Aorta (tissue), 5 donors: Measurements from ENCODE around the gene TMEM170B. TPM values are rescaled to one million over a fixed set of nuclear protein-coding genes. Genes with fewer than 3 reads are reported as not detected.

Experiments
- ATAC-seq: fragments of 200-7000 bp; cut with Tn5 transposase; one replicate; pipeline ENCODE4 v1.9.1; 2022; ENCODE audit warnings: moderate library complexity; ENCODE audit not compliant: low FRiP score
- DNase-seq, 2 donors: peaks; one replicate each; pipeline ENCODE4 v3.0.0-alpha.2; 2020
- H3K27ac ChIP-seq, 2 donors: one replicate each; pipeline ENCODE4 v1.5.1; 2013; ENCODE audit warnings: low read length in 2 of 2, mild to moderate bottlenecking in 2 of 2, moderate library complexity in 2 of 2, control low read depth in 1 of 2, inconsistent platforms in 1 of 2, low read depth in 1 of 2
- H3K27me3 ChIP-seq, 2 donors: one replicate each; pipeline ENCODE4 v1.6.1; 2013; ENCODE audit warnings: control low read depth in 1 of 2, low read length in 1 of 2, mild to moderate bottlenecking in 1 of 2, moderate library complexity in 1 of 2; ENCODE audit not compliant: insufficient read depth in 2 of 2, control insufficient read depth in 1 of 2
- H3K36me3 ChIP-seq, 2 donors: one replicate each; pipeline ENCODE4 v1.6.1; 2013; ENCODE audit warnings: control low read depth in 1 of 2, low read length in 1 of 2, mild to moderate bottlenecking in 1 of 2; ENCODE audit not compliant: insufficient read depth in 2 of 2, control insufficient read depth in 1 of 2
- H3K4me1 ChIP-seq, 2 donors: one replicate each; pipeline ENCODE4 v1.6.1; 2013; ENCODE audit warnings: low read length in 2 of 2, control low read depth in 1 of 2, mild to moderate bottlenecking in 1 of 2, moderate library complexity in 1 of 2; ENCODE audit not compliant: insufficient read depth in 2 of 2, control insufficient read depth in 1 of 2
- H3K4me3 ChIP-seq, 2 donors: one replicate each; pipeline ENCODE4 v1.5.1; 2013; ENCODE audit warnings: low read length in 2 of 2, control low read depth in 1 of 2, mild to moderate bottlenecking in 1 of 2
- H3K9me3 ChIP-seq: one replicate; pipeline ENCODE4 v1.6.1; 2013; ENCODE audit warnings: mild to moderate bottlenecking, low read length; ENCODE audit not compliant: control insufficient read depth
- WGBS, 2 donors: extraction: QIAGEN DNeasy Blood & Tissue Kit; methylation state at CpG; one replicate each; pipeline ENCODE4 v1.1.7; 2013; 5-methylcytosine and 5-hydroxymethylcytosine counted together
- intact Hi-C, 2 donors: fragments of 100-400 bp; cut with DNase I; formaldehyde crosslinking; loops; one replicate each; pipeline versions ENCODE4 v1.14.2 to v1.15.0; 2022
- long read RNA-seq, 2 donors: library from polyadenylated mRNA; unstranded; transcript quantifications; one replicate each; pipeline ENCODE4 v2.0.0, GENCODE V29; 2020 to 2021
- polyA plus RNA-seq, 2 donors: library from polyadenylated mRNA; stranded (reverse); fragments of 200-250 nt; gene quantifications; one replicate each; pipeline ENCODE4 v1.2.3, GENCODE V29; 2013
- total RNA-seq, 2 donors: library from RNA; stranded (reverse); fragmentation: NEBNext Ultra II Directional; extraction: Animal tissue kit (Norgen Biotek cat#: 25700); gene quantifications; one replicate each; pipeline ENCODE4 v1.2.1, GENCODE V29; 2021
- donor health status: healthy with polysubstance abuse.
- donor health status: Bipolar disorder and iron deficiency.
- donor health status: DM: no; HTN: no; CAD: no.
- donor health status: DM: no; HTN: no; CAD: no.
- donor health status: DM: yes; HTN: yes; CAD: no.

Gene TMEM170B, protein sequence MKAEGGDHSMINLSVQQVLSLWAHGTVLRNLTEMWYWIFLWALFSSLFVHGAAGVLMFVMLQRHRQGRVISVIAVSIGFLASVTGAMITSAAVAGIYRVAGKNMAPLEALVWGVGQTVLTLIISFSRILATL
- total RNA-seq (1 to 10 TPM; 6.2 to 7.3 TPM), polyA plus RNA-seq (1 to 10 TPM; 1.5 to 2.0 TPM)
- long read RNA-seq, donor 1, result 0 reads
- long read RNA-seq, donor 2, full-length matches to known transcripts, result 3 of 6 reads
- long read RNA-seq, donor 2, partial matches to known transcripts, result 0 of 6 reads
- long read RNA-seq, donor 2, other reads (novel, unspliced or antisense), result 3 of 6 reads

DNA sequence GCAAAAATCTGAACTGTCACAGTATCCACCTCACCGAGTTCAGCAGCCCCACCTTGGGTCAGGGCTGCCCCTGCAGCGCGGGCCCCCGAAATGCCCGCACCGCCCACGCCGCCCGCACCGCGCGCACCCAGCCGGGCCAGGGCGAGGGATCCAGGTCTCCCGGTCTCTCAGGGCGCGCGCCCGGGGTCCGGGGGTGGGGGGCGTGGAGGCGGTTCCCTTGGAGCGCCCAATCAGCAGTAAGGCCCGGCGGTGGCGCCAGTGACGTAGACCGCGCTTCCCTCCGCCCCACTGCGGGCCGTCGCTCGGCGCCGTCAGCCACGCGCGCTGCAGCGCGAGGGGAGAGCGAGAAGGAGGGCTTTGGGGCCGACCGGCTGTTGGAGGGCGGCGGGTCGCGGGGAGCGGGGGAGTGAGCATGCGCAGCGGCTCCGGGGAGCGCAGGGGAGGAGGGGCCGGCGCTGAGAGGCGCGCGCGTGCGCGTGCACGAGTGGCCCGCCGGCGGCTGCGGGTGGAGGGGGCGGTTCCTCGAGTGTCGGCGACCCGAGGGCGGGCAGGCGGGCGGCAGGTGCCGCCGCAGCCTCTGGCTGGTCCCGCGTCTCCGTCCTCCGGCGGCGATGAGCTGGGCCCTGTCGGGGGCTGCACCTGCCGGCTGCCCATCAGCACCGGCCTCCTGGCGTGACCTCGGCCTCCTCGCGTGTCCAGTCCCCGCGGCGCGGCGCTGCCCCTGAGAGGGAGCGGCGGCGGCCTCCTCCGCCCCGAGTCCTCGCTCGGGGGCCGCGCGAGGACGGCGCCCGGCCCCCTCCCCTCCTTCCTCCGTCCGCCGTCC, at the start of gene TMEM170B:
Gene TMEM170B, plus strand, starts transcription at position 521 of the 823 bp plus-strand sequence. CDS start 529 bp downstream, outside the sequence.
- Histone ChIP-seq H3K9me3 (no peaks in the 10 kb centered on the region), H3K27me3 (no peaks in the 10 kb centered on the region), H3K36me3 (no peaks in the 10 kb centered on the region), H3K4me1 (no peaks in the 10 kb centered on the region), H3K4me3 (peak within 1 kb of the TSS; percentile 72 to 81), H3K27ac (peak within 1 kb of the TSS in 1 of 2 donors; percentile 62)
- 0 to 1% methylated on average over 76 to 110 of the region's 110 CpGs for WGBS, 2 donors
- intact Hi-C loops, result no loop called here
- DNase-seq (peak; percentile 97 to 99), ATAC-seq (peak; percentile 98)

DNA sequence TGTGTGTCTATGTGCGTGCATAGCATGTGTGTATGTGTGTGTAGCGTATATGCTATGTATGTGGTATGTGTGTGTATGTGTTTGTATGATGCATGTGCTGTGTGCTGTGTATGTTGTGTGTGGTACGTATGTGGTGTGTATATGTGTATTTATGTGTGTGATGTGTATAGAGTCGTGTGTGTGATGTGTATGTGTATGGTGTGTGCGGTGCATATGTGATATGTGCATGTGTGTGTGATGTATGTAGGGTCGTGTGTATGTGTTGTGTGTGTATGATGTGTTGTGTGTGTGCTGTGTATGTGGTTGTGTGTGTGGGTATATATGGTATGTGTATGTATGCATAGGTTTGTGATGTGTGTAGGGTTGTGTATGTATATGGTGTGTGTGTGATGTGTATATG, 46.6 kb upstream of the TMEM170B start:
- Histone ChIP-seq H3K4me1 (no peaks in the 10 kb centered on the region), H3K27ac (no peak overlapping the region), H3K4me3 (no peak overlapping the region), H3K9me3 (no peaks in the 10 kb centered on the region), H3K36me3 (no peaks in the 10 kb centered on the region), H3K27me3 (no peaks in the 10 kb centered on the region)
- DNase-seq, result no peak
- no peak for ATAC-seq
- WGBS, 2 donors, result 64 to 95% methylated on average over 6 of the region's 6 CpGs
- intact Hi-C loops, result loop anchor here in 1 of 2 donors (5.0 kb wide), 1 partner anchor 54 kb away; no protein-coding TSS in a partner anchor

DNA sequence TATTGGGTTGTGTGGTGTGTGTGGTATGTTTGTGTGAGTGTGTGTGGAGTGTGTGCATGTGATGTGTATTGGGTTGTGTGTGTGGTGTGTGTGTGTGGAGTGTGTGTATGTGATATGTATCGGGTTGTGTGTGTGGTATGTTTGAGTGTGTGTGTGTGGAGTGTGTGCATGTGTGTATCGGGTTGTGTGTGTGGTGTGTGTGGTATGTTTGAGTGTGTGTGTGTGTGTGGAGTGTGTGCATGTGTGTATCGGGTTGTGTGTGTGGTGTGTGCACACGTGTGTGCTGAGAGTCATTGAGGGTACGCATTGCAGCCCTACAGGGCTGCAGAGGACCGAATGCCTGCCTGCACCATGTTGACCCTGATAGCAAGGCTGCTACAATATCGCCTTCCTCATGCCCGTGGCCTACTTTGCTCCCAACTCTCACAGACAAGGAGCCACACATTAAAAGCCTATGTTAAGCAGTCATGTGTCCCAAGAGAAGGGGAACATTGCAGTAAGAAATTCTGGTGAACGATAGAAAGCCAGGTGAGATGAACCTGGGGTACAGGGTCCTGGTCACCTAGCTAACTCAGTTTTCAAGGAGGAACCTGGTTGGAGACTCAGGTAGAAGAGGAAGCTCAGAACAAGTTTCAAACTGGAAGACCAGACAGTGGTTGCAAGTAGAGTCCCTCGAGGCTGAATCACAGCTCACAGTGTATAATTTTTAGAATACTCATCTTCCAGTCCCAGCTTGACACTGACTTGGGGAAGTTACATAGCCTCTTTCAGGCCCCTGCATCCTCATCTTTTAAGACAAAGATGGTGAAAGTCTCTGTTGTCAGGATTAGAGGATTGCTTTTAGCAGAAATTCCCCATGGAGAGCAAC, 45.7 kb upstream of the TMEM170B start:
- Histone ChIP-seq H3K4me3 (no peak overlapping the region), H3K27ac (no peak overlapping the region), H3K27me3 (no peaks in the 10 kb centered on the region), H3K36me3 (no peaks in the 10 kb centered on the region), H3K4me1 (no peaks in the 10 kb centered on the region), H3K9me3 (no peaks in the 10 kb centered on the region)
- no peak for ATAC-seq
- WGBS, 2 donors, result 91 to 92% methylated on average over 10 of the region's 10 CpGs
- intact Hi-C loops, result loop anchor here in 1 of 2 donors (5.0 kb wide), 1 partner anchor 55 kb away; no protein-coding TSS in a partner anchor
- DNase-seq, result no peak

DNA sequence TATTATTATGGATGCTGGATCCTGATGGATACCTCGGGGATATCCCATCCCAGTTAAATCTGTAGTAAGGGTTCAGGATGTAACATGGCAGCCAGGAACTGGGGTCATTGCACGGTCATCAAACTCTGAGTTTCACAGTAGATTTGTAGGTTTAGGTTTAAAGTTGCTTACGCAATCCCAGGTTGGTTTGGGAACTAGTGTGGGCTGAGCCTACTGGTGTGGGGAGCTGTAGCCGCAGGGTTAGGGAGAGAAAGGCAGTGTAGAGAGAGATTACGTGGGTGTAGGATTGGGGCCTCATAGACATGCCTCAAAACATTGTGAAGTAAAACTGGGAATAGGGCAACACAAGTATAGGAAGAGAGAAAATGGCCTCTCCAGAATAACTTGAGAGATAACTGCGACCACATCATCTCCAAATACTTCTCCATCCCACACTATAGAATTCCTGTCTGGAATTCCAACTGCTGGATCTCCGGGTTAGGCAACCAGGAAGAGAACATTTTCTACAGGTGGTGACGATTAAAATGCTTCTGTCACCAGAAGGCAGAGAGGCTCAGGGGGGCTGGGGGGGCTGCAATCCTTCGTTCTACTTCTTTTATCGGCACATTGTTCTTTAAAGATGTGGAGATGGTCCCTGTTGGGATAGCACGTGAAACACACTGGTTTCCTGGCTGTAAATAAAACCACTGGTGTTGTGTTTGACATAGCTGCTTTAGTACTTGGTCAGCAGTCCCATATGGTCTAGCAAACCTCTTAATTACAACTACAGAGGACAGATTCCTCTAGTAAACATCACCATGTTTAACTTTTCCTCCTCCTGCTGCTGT, 44.9 kb upstream of the TMEM170B start:
- Histone ChIP-seq H3K4me3 (no peak overlapping the region), H3K27me3 (no peaks in the 10 kb centered on the region), H3K4me1 (no peaks in the 10 kb centered on the region), H3K27ac (no peak overlapping the region), H3K9me3 (no peaks in the 10 kb centered on the region), H3K36me3 (no peaks in the 10 kb centered on the region)
- WGBS, 2 donors, result 94 to 95% methylated on average over 11 of the region's 11 CpGs
- intact Hi-C loops, result loop anchor here in 1 of 2 donors (5.0 kb wide), 1 partner anchor 55 kb away; no protein-coding TSS in a partner anchor
- ATAC-seq (no peak), DNase-seq (no peak)

DNA sequence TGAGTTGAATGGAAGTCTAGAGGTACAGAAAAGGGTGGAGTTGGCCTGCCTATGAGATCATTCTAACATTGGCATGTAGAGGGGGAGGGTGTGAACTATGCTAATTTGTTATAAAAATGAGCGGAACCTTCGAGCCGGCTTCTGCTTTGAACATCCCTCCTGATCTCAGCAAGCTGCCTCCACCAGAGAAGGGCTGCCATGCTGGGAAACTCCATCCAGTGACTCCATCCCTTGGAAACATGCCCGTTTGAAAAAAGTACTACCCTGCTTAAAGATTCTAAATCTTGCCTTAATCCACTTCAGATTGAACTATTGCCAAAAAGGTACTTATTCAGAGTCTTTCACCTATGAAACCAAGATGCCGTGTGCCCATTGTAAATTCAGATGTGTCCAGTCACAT, 43.6 kb upstream of the TMEM170B start:
- Histone ChIP-seq H3K9me3 (no peaks in the 10 kb centered on the region), H3K36me3 (no peaks in the 10 kb centered on the region), H3K4me1 (peaks cover 0 to 2% of the 10 kb centered on the region in 2 donors), H3K27ac (no peak overlapping the region), H3K27me3 (no peaks in the 10 kb centered on the region), H3K4me3 (no peak overlapping the region)
- DNase-seq, result no peak
- 75 to 93% methylated on average over 5 of the region's 5 CpGs for WGBS, 2 donors
- intact Hi-C loops, result loop anchor here in 1 of 2 donors (5.0 kb wide), 1 partner anchor 57 kb away; no protein-coding TSS in a partner anchor
- ATAC-seq, result no peak

DNA sequence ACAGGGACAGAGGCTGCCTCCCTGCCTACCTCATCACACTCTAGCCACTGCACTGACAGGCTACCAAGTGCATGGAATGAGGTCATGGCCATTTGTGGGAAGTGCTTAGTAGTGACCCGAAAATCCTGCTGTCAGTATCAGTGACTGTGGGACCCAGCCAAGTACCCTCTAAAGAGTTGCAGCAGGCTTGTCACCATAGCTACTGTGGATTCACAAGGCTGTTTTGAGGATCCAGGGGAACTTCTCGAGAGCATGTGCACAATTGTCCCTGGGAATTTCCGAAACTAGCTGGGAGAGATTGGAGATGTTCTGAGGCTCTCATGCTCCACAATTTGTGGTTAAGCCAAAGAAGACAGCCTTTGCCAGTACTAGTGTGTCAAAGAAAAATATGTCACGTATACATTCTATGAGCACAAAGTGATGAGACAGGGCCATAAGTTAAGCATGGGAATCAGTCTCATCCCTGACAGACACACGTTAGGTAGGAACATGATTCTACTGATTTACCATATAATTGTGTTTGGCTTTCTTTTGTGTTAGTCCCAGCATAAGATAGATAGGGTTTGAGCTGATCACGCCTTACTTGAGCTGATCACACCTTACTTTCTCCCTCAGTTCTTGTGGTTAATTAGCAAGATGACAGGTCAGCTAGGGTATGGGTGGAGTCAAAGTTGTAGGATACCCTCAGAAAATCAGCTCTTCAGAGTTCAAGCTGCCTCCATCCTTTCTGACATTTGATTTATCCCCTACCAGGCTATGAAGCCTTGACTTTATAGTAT, 42.6 kb upstream of the TMEM170B start:
- intact Hi-C loops, result loop anchor here (5.0 kb wide), 3 partner anchors 58 to 323 kb away; no protein-coding TSS in a partner anchor
- no peak overlapping the region for H3K4me3 ChIP-seq

DNA sequence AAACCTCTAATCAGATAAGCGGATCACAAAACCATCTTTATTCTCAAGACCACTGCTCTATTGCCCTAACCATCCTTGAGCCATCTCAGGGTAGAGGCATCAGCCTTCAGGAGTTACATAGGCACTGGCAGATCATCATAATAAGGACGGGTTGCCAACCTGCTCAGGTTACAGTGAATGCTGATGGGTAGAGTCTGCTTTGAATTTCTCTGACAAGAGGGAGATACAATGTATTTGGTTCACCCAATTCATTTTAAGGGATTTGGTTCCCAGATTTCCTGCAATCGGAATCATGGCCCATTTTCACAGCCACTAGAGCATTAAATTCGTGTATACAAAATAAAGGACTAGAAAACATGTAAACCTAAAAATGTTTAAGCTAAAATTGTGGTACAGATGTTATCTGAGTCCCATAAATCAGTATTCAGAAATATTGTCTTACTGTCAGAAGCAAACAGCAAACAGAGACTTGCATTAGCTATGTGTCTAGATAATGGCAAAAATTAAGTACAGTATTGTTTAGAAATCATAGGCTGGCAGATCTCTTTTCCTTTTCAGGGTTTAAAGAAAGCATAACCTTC, 41.9 kb upstream of the TMEM170B start:
- Histone ChIP-seq H3K4me3 (no peak overlapping the region), H3K27ac (no peak overlapping the region)

More for the DNA sequence above, 42.6 kb upstream of the TMEM170B start:
- Histone ChIP-seq H3K4me1 (peaks cover 0 to 2% of the 10 kb centered on the region in 2 donors), H3K9me3 (no peaks in the 10 kb centered on the region), H3K27ac (no peak overlapping the region), H3K27me3 (no peaks in the 10 kb centered on the region), H3K36me3 (no peaks in the 10 kb centered on the region)
- ATAC-seq (no peak), DNase-seq (no peak)
- WGBS, 2 donors, result 63 to 93% methylated on average over 6 of the region's 6 CpGs

More for the DNA sequence above, 41.9 kb upstream of the TMEM170B start:
- ATAC-seq (no peak), DNase-seq (no peak)
- Histone ChIP-seq H3K36me3 (no peaks in the 10 kb centered on the region), H3K4me1 (peaks cover 0 to 2% of the 10 kb centered on the region in 2 donors), H3K27me3 (no peaks in the 10 kb centered on the region), H3K9me3 (no peaks in the 10 kb centered on the region)
- intact Hi-C loops, result loop anchor here (1.0 to 5.0 kb wide), 4 partner anchors 253 to 351 kb away; no protein-coding TSS in a partner anchor
- 61 to 75% methylated on average over 4 of the region's 4 CpGs for WGBS, 2 donors
